GM12875 (cell line): ENCODE data around the gene UFD1.

ENCODE experiments used
- H3K4me3 ChIP-seq: one replicate; pipeline ENCODE4 v1.5.1; 2011; ENCODE audit warnings: low read depth, low read length, control low read depth
- CTCF ChIP-seq: IDR thresholded peaks from 2 replicates; pipeline ENCODE4 v1.5.1; 2011; ENCODE audit warnings: low read depth, mild to moderate bottlenecking, control low read depth, inconsistent platforms, low read length, moderate library complexity, borderline replicate concordance; ENCODE audit not compliant: insufficient read depth

Gene UFD1

GRCh38 chr22:19400881-19401280 is 78.1 kb downstream of the UFD1 start:
- no peak overlapping the region for H3K4me3 ChIP-seq
- no peak for TF ChIP-seq CTCF
